Fibroblast of skin of right quadriceps (primary cell): ENCODE measurements around the gene C2.
"Not testable (repeated sequence)": the region's sequence is repeated elsewhere in the genome, so short reads cannot be mapped to it uniquely, and the experiment has no call there.

Source experiments
- DNase-seq: peaks from one replicate; pipeline ENCODE4 v3.0.0-alpha.2; 2013

The C2 gene

DNA sequence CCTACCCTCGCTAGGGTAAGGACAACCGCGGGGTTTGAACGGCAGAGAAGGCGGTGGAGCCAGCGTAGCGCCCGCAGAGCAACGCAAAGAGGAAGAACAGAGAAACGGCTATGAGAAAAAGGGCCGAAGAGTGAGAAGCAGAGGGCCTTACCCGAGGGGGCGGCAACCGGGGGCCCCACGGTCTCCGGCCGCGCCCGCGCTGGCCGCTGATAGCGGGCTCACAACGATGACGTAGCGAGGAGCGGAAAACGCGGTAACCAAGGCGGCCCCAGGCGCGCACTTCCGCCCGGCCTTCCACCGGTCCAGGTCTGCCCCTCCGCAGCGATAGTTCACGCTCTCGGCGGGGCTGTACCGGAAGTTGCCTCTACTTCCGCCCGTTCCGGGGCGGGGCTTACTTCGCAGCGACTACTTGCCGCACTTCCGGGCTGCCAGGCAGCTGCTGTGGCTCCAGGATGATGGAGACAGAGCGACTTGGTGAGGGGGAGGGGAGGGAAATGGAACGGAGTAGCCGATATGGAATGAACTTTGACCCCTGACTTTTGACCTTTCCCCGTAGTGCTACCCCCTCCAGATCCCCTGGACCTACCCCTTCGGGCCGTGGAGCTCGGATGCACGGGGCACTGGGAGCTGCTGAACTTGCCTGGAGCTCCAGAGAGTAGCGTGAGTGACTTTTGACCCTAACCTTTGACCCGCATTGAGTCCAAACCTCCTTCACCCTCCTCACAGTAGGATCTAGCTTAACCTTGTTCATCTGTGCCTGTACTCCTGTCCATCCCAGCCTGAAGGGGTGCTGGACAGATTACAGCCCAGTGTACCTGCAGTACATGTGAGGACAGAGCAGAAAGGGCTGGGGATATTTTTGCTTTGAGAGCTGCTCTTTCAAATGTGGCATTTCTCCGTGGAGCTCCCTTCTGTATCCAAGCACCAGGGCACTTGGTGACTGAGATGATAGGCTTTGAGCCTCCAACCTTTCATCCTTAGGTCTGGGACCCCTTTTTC, 31.5 kb downstream of the C2 start, which contains the start of the genes NELFE and SKIC2:
NELFE (minus strand) TSS at position 231 of the 999 bp plus-strand sequence. CDS start 525 bp downstream, outside the sequence.
SKIC2 (plus strand) TSS at position 435 of the 999 bp plus-strand sequence; CDS start at position 453, 18 bp downstream.
- DNase-seq: peak; percentile 98

DNA sequence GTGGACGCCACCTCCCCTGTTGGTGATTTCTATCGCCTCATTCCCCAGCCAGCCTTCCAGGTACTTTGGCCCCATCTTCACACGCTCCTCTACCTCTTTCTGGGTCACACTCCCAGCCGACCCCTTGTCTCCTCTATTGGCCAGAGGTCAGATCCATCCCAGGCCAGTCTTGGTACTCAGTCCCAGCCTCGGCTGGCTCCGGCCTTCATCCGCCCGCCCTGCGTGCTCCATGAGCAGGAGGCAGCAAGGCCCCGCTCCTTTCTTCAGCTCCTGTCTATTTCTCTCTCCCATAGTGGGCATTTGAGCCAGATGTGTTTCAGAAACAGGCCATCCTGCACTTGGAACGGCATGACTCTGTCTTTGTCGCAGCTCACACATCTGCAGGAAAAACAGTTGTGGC, 34.1 kb downstream of the C2 start:
- no peak for DNase-seq

DNA sequence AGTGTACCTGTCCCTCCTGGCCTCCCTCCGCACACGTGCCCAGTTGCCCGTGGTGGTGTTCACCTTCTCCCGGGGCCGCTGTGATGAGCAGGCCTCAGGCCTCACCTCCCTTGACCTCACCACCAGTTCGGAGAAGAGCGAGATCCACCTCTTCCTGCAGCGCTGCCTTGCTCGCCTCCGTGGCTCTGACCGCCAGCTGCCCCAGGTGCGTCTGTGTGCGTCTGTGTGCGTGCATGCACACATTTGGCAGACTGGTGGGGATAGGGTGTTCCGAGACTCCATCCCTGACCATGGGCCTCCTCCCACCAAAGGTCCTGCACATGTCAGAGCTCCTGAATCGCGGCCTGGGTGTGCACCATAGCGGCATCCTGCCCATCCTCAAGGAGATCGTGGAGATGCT, 36.4 kb downstream of the C2 start:
- no peak for DNase-seq

DNA sequence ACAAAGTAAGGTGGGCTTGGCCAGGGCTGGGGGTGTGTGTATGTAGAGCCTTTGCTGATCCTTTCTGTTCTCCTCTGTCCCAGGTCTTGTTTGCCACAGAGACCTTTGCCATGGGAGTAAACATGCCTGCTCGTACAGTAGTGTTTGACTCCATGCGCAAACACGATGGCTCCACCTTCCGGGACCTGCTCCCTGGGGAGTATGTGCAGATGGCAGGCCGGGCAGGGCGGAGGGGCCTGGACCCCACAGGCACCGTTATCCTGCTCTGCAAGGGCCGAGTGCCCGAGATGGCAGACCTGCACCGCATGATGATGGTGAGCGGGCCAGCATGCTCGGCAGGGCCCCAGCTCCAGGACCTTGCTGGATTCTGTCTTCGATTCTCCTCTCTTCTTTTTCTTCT, 38.2 kb downstream of the C2 start:
- DNase-seq: no peak

DNA sequence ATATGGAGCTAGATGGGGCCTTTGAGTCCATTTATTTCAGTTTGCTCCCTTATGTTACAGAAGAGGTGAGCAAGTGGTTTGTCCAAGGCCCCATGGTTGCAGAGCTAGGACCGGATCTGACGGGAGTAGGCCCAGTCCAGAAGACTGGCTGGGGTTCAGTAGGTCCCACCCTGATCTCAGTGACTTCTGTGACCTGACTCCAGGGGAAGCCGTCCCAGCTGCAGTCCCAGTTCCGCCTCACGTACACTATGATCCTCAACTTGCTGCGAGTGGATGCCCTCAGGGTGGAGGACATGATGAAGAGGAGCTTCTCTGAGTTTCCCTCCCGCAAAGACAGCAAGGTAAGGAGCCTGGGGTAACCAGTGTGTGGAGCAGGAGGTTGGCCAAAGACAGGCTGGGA, 39.0 kb downstream of the C2 start:
- no peak for DNase-seq

DNA sequence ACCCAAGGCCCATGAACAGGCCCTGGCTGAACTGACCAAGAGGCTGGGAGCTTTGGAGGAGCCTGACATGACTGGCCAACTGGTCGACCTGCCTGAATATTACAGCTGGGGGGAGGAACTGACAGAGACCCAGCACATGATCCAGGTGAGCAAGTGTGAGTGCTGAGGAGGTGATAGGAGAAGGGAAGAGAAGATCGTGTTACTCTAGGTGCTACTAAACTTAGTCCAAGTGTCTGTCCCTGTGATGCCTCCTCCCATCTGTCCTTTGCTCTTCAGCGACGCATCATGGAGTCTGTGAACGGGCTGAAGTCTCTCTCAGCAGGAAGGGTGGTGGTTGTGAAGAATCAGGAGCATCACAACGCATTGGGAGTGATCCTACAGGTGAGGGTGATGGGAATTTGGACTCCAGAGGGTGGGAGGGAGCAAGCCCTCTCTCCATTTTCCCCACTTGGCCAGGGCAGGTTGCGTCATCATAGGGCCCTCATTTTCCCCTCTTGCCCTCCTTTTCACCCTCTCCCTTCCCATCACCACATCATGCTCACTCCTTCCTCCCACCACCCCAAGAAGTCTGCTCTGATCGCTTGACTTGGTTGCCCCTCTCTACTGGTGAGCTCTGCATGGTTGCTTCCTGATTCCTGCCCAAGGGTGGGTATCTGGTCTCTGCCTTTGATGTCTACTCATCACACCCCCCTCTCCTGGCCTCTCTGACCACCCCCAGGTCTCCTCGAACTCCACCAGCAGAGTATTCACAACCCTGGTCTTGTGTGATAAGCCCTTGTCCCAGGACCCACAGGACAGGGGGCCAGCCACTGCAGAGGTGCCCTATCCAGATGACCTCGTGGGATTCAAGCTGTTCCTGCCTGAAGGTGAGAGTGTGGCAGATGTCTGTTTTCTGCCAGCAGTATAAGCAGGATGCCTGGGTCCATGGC, 39.7 kb downstream of the C2 start:
- DNase-seq: no peak

DNA sequence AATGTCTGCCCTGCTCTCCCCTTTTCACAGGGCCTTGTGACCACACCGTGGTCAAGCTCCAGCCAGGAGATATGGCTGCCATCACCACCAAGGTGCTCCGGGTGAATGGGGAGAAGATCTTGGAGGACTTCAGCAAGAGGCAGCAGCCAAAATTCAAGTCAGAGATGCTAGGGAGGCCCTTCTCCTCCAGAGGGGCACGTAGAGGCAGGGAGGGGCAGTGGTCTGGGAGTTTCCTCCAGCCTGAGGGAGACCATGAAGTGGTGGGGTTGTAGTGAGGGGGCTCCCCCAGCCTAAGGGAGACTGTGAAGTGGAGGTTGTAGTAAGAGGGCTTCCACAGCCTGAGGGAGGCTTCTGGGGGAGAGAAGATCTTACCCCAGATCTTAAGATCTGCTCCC, 40.4 kb downstream of the C2 start:
- DNase-seq: no peak

DNA sequence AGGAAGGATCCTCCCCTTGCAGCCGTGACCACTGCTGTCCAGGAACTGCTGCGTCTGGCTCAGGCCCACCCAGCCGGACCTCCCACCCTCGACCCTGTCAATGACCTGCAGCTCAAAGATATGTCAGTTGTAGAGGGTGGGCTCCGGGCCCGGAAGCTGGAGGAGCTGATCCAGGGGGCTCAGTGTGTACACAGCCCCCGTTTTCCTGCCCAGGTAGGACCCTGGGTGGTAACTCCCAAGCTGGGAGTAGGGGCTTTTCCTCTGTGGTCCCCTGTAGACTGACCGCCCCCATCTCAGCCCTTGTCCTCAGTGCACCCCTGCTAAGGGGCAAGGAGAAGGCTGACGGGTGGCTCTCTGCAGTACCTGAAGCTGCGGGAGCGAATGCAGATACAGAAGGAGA, 40.8 kb downstream of the C2 start:
- no peak for DNase-seq

DNA sequence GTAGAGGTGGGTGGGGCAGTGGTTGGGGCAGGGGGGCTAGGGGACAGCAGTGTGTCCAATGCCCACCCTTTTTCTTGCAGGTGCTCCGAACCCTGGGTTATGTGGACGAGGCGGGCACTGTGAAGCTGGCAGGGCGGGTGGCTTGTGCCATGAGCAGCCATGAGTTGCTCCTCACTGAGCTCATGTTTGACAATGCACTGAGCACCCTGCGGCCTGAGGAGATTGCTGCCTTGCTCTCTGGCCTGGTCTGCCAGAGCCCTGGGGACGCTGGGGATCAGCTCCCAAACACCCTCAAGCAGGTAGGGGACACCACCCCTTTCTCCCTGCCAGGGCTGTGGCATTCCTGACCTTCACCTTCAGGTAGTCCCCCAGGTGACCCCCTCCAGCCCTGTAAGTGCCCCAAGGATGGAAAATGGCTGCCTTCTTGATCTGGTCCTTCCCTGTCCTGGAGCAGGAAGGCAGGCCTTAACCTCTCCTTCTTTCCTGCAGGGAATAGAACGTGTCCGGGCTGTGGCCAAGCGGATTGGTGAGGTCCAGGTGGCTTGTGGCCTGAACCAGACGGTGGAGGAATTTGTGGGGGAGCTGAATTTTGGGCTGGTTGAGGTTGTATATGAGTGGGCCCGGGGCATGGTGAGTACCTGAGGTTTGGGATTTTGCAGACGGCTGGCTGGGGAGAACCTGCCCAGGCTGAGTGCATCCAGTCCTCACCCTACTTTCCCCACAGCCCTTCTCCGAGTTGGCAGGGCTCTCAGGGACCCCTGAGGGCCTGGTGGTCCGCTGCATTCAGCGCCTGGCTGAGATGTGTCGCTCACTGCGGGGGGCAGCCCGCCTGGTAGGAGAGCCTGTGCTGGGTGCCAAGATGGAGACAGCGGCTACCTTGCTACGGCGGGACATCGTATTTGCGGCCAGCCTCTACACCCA, 41.5 kb downstream of the C2 start:
- no peak for DNase-seq

DNA sequence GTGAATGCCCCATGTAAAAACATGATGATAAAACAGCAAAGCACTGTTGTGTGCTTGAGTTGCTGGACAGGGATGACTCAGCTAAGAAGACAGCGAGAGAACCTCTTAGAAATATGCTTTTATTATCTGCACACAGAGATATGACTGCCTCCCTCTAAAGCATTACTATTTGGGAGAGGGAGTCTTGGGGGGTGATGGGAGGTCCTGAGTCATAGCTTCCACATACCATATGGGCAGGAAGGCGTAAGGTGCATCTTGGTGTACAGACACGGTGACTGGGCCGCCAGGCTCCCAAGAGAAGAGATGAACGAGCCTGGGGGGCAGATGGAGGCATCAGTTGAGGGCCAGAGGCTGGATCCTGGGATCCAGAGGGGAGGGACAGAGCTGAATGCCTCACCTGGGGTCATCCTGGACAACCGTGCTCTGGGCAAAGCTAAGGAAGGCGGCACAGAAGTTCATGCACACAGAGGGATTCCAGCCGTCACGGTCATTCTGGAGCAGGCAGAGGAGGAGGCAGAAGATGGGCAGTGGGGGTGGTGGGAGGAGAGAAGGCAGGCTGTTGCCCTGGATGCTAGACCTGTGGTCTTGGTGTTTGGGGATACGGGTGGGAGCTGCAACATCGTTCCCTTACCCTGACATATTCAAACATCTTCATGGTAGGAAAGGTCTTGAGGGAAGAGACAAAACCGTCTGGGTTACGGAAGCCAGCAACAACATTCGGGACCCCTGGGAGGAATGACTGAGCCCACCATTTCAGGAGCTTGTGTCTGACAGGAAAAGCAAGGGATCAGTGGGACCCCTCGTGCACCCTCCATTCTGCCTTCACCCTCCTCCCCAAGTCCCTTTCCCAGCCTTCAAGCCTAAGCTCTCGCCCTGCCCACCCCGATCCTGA, 42.4 kb downstream of the C2 start:
- DNase-seq: peak; percentile 25

DNA sequence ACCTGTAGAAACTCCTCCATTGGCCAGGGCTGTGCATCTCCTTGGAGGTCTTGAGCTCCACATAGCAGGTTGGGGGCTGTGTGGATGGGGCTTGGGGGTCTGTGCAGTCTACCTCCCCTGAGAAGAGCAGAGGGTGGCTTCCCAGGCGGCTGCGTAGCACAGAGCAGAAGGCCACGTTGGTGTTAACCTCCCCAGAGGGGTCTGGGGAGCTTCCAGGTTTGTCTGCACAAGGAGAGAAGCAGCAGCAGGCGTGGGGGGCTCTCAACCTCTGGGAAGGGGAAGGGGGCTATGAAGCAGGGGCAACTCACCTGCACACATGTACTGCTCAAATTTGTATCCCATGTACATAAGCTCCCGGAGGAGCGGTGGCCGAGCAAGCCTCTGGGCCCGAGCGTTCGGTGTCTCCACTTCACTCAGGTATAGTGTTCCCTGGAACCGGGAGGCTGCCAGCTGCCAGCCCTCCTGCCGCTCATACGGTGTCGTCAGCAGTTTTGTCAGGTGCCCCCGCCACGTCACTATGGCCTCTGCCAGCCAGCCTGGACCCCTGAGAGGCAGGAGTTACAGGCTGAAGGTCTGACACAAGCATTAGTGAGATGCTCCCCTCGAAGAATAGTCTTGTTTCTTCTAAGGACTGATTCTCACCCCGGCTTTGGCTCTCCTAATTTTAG, 43.2 kb downstream of the C2 start:
- no peak for DNase-seq

DNA sequence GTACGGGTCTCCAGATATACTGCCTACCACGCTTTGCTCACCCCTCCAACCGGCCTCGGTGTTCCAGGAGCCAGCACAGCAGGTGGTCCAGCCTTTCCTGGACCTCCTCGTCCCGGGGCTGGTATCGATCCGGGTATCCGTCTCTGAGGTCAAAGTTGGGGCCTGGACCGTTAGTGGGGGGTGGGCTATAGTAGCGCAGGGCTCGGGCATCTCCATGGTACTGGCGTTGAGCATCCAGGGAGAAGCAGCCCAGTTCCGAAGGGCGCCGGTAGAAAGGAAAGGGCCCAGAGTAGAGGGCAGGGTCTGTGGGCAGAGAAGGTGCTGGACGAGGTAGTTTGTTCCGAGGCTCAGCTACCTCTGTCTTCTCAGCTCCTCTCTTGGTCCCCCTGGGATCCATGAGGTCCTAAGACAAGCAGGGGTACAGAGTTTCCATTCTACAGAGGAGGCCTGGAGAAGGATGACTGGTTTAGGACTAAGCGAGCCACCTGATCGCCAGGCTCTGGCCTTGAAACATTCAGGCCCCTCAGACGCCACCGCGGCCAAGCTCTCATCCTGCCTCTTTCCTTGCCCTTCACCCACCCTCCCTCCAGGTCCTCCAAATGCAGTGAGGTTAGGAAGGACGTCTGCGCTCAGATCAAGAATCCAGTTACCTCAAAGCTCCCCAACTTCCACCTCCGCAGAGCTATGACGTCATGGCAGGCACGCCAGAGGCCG, 43.9 kb downstream of the C2 start:
- DNase-seq: no peak

DNA sequence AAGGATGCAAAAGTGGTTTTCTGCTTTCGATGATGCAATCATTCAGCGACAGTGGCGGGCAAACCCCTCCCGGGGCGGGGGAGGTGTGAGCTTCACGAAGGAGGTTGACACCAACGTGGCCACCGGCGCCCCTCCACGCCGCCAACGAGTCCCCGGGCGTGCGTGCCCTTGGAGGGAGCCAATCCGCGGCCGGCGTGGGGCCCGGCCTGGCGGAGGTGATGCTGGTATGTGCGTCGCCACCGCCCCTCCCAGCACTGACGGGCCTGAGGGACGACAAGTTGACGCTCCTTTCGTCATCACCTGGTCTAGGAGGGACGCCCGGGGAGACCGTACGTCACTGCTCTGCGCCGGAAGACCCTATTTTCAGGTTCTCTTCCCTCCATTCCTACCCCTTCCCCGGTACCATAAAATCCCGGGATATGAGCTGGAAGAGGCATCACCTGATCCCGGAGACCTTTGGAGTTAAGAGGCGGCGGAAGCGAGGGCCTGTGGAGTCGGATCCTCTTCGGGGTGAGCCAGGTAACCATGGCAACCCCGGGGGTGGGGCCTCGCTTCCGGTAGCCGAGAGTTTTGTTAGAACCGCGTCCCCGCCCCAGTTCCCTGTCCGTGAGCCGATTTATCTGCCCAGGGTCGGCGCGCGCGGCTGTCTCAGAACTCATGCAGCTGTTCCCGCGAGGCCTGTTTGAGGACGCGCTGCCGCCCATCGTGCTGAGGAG, 44.6 kb downstream of the C2 start, which contains the start of gene DXO:
DXO (minus strand) TSS at position 146 of the 716 bp plus-strand sequence. CDS start 463 bp downstream, outside the sequence.
- DNase-seq: peak; percentile 99

DNA sequence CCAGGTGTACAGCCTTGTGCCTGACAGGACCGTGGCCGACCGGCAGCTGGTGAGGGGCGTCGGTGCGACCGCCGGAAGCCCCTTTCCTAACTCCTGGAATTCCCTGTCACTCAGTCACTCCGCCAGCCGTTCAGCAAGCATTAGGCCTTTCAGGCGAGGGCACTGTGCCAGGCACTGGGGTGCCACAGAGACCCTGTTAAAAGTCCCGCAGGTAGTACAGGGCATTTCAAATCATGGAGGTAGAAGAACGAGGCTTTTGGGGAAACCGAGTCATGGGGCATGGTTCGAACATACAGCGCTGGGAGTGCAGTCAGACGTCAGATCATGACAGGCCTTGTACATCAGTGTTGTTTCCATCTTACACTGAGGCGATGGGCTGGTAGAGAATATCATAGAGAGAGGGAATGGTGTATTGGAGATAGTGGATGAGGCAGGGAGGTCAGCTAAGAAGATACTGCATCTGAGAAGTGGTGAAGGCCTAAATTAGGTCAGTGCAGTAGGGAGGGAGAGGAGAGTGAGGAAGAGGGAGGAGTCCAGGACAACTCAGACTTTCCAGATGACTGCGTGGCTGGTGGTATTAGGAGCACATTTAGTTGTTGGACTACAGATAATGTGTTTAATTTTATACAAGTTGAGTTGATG, 45.3 kb downstream of the C2 start:
- peak; percentile 36 for DNase-seq

DNA sequence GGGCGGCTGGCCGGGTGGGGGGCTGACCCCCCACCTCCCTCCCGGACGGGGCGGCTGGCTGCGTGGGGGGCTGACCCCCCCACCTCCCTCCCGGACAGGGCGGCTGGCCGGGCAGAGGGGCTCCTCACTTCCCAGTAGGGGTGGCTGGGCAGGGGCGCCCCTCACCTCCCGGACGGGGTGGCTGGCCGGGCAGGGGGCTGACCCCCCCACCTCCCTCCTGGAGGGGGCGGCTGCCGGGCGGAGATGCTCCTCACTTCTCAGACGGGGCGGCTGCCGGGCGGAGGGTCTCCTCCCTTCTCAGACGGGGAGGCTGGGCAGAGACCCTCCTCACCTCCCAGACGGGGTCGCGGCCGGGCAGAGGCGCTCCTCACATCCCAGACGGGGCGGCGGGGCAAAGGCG, 48.5 kb downstream of the C2 start:
- not testable (repeated sequence) for DNase-seq

DNA sequence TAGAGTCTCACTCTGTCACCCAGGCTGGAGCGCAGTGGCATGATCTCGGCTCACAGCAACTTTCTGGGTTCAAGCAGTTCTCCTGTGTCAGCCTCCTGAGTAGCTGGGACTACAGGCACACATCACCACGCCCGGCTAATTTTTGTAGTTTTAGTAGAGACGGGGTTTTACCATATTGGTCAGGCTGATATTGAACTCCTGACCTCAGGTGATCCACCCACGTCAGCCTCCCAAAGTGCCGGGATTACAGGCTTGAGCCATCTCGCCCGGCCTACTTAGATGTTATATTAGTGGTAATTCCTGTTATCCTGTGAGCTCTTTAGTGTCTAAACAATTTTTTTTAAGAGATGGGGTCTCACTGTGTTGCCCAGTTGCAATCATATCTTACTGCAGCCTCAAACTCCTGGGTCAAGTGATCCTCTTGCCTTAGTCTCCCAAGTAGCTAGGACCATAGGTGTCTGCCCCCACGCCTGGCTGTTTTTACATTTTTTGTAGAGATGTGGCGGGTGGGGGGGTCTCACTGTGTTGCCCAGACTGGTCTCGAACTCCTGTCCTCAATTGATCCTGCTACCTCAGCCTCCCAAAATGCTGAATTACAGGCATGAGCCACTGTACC, 50.4 kb downstream of the C2 start:
- no peak for DNase-seq

DNA sequence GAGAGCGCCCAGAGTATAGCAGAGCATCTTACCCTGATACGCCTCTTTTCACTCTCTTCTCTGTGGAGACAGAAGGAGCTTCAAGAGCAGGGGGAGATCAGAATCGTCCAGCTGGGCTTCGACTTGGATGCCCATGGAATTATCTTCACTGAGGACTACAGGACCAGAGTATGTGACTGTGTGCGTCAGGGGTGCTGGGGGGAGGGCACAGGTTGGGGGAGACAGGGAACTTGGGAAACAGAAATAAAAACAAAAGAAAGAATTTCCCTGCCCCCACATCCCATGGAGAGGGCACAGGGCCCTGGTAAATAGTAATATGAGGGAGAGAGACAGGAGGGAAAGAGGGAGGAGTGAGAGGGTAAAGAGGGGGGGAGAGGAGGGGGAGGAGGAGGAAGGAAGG, 51.3 kb downstream of the C2 start:
- DNase-seq: no peak
